ENCODE measurements around the gene SLC9A7.

DNA sequence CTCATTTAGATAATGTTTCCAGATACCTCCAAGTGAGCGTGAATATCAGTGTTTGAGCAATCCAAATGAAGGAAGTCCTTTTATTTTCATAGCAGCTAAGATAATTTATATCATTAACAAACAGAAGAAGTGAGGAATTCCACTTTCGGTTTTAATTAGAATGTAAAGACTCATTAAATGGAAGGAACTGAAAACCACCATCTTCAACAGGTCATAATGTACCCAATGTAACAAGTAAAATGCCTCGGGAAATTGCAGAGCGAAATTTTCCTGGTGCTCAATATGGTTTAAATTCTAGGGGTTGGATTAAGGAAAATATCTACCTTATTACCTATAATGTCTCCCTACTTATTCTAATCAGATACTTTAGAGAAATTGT is 33.9 kb upstream of the SLC9A7 start:
- TF ChIP-seq POLR2A (IDR thresholded peaks at IDR 0.05): no peak
- TF ChIP-seq, protein P1, sequence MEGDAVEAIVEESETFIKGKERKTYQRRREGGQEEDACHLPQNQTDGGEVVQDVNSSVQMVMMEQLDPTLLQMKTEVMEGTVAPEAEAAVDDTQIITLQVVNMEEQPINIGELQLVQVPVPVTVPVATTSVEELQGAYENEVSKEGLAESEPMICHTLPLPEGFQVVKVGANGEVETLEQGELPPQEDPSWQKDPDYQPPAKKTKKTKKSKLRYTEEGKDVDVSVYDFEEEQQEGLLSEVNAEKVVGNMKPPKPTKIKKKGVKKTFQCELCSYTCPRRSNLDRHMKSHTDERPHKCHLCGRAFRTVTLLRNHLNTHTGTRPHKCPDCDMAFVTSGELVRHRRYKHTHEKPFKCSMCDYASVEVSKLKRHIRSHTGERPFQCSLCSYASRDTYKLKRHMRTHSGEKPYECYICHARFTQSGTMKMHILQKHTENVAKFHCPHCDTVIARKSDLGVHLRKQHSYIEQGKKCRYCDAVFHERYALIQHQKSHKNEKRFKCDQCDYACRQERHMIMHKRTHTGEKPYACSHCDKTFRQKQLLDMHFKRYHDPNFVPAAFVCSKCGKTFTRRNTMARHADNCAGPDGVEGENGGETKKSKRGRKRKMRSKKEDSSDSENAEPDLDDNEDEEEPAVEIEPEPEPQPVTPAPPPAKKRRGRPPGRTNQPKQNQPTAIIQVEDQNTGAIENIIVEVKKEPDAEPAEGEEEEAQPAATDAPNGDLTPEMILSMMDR (IDR thresholded peaks at IDR 0.05): no peak
- no peak for TF ChIP-seq EP300 (IDR thresholded peaks at IDR 0.05)

All from tibial nerve (tissue), 4 donors.